T-helper 2 cell treated with Interferon-gamma antibody and Interleukin-4, amounts not matched to agents 100 ng/mL and 5 ng/mL, for 36 hours (primary cell): ENCODE results near the gene MYO1A. TPM values are rescaled to one million over a fixed set of nuclear protein-coding genes. Genes with fewer than 3 reads are reported as not detected.
"Not testable (repeated sequence)": the region's sequence is repeated elsewhere in the genome, so short reads cannot be mapped to it uniquely, and the experiment has no call there.

Experiments used
- intact Hi-C: fragments of 100-400 bp; cut with micrococcal nuclease; formaldehyde crosslinking; loops from one replicate; pipeline ENCODE4 v1.15.1; 2023
- total RNA-seq: library from RNA; stranded (reverse); gene quantifications from 2 replicates; pipeline ENCODE4 v1.2.3, GENCODE V29; 2022

MYO1A gene
- total RNA-seq, 1 donor from 2014 or later: 1.2 TPM

GRCh38 chr12:56996793-56997545, 53.0 kb downstream of the MYO1A start:
- intact Hi-C loops: no loop called here

GRCh38 chr12:56995930-56996496, 53.9 kb downstream of the MYO1A start:
- intact Hi-C loops: no loop called here

DNA sequence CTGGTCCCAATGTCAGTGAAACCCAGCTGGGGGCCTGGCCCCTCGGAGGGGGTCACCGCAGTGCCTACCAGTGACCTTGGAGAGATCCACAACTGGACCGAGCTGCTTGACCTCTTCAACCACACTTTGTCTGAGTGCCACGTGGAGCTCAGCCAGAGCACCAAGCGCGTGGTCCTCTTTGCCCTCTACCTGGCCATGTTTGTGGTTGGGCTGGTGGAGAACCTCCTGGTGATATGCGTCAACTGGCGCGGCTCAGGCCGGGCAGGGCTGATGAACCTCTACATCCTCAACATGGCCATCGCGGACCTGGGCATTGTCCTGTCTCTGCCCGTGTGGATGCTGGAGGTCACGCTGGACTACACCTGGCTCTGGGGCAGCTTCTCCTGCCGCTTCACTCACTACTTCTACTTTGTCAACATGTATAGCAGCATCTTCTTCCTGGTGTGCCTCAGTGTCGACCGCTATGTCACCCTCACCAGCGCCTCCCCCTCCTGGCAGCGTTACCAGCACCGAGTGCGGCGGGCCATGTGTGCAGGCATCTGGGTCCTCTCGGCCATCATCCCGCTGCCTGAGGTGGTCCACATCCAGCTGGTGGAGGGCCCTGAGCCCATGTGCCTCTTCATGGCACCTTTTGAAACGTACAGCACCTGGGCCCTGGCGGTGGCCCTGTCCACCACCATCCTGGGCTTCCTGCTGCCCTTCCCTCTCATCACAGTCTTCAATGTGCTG, 54.6 kb downstream of the MYO1A start:
- intact Hi-C loops: no loop called here

DNA sequence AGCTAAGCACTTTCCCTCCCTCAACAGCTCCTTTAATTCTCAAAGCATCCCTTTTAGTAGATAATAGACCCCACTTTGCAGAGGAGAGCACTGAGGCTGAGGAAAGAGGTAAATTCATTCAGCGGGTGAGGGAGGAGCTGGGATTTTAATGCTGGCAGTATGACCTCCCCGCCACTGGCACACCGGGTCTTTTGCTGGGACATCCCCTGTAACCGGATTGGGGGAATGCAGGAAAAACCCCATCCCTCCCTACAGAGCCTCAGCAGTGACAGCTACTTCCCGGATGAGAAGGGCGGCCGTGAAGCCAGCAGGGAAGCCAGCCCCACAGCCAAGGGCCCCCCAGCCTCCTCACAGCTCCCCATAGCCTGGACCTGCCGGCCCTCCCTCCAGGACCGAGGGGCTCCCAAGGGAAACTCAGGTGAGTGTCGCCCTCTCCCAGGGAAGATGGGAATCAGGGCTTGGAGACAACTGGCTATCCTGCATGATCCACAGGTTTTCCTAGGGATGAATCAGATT, 55.6 kb downstream of the MYO1A start:
- intact Hi-C loops: no loop called here

DNA sequence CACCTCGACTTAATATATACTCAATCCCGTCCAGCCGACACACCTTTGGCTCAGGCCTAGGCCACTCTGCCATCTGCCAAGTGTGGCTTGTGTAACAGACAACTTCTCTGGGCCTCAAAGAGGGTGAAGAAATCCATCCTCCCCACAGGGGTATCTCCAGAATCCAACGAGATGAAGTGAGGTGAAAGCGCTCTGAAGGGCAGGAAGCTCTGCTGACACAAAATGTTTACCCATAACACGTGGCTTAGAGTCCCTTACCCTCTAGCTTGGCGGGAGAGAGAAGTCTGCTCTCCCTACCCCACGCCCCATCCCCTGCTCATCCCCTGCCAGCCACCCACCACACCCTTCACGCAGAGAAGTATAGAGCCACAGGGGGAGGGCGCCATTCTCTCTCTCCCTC, 56.6 kb downstream of the MYO1A start:
- intact Hi-C loops: no loop called here

- intact Hi-C loops: no loop called here
Measured at GRCh38 chr12:56991319-56992246, 58.3 kb downstream of the MYO1A start.

DNA sequence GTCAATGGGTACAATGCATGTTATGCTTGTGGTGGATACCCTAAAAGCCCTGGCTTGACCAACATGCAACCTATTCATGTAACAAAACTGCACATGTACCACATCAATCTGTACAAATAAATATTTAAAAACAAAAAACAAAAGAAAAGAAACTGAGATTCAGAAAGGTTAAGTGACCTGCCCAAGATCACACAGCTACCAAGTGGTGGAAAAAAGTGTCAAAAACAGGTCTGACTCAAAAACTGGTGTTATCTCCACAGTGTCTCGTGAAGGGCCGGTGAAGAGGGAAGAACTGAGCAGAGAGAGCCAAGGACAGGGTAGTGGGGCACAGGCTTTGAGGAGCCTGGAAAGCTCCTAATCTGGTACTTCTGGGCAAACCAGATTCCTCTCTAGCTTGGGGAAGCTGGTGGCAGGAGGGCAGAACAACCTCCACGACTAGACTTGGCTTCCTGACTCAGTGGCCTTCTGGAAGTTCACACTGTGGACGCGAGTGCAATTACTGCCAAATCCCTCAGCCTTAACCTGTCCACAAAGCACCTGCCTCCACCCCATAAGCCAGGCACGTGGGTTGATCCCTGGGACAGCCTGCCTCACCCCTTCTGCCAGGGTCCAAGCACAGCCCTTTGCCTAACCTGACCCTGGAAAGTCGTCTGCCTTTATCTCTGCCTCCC, 59.1 kb downstream of the MYO1A start:
- intact Hi-C loops: no loop called here

GRCh38 chr12:56989861-56990610, 59.9 kb downstream of the MYO1A start:
- intact Hi-C loops: loop anchor here (5.0 kb wide), 1 partner anchor 153 kb away; no protein-coding TSS in a partner anchor

- intact Hi-C loops: loop anchor here (5.0 kb wide), 1 partner anchor 151 kb away; no protein-coding TSS in a partner anchor
Measured at GRCh38 chr12:56988207-56988739, 61.7 kb downstream of the MYO1A start.

DNA sequence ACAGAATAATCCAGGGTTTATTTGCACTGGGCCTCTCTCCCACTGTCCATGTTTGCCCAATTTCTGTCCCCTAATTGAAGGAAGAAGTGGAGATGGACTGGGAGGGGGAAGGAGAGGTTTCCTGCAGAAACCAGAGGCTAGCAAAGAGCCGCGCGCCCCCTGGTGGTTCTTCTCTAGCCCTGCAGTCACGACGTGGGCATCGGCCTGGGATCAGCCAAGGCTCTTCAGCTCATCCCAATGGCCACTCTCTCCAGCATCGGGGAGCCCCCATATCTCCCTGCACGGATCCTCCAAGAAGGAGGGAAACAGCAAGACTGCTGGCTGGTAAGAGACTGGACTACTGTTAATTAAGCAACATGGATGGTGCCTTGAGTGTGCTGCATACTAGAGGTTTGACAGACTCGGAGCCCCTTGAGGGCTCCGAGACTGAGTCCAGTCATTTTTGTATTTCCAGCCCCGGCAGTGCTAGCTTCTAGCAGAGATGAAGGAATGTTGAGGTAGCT, 62.3 kb downstream of the MYO1A start:
- intact Hi-C loops: loop anchor here (1.0 to 5.0 kb wide), 2 partner anchors 150 to 230 kb away; no protein-coding TSS in a partner anchor

- intact Hi-C loops: loop anchor here (1.0 to 5.0 kb wide), 2 partner anchors 150 to 230 kb away; no protein-coding TSS in a partner anchor
Measured at GRCh38 chr12:56987011-56987410, 62.9 kb downstream of the MYO1A start.

GRCh38 chr12:56985714-56986113, 64.2 kb downstream of the MYO1A start:
- intact Hi-C loops: loop anchor here (5.0 kb wide), 1 partner anchor 148 kb away; no protein-coding TSS in a partner anchor

GRCh38 chr12:56983386-56983785, 66.5 kb downstream of the MYO1A start:
- intact Hi-C loops: no loop called here

DNA sequence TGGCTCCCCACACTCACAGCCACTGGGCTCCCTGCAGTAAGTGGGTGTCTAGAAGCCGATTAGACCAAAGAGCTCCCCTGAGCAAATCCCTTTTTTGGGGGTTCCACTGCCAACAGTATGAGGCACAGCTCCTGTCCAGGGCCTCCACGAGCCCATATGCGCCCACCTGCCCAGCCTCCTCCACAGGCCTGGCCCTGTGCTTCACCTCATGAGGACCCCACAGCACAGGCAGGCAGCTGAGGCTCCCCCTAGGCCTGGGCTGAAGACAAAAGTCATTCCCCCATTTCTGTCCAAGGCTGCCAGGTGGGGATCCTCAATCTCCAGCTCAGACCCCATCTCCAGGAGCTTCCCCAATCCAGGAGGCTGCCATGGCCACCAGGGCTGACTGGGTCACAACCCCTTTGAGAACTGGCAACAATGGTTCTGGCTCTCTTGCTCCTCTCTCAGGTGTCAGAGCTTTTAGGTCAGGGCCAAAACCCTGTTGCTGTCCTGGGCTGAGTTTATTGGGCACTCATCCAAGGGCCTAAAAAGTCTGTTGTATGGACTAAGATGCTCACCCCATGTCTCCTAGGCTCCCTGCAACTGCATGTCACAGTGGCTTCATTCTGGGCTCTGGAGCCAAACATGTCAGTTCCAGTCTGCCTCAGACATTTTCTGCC, 67.2 kb downstream of the MYO1A start:
- intact Hi-C loops: not testable (repeated sequence)

DNA sequence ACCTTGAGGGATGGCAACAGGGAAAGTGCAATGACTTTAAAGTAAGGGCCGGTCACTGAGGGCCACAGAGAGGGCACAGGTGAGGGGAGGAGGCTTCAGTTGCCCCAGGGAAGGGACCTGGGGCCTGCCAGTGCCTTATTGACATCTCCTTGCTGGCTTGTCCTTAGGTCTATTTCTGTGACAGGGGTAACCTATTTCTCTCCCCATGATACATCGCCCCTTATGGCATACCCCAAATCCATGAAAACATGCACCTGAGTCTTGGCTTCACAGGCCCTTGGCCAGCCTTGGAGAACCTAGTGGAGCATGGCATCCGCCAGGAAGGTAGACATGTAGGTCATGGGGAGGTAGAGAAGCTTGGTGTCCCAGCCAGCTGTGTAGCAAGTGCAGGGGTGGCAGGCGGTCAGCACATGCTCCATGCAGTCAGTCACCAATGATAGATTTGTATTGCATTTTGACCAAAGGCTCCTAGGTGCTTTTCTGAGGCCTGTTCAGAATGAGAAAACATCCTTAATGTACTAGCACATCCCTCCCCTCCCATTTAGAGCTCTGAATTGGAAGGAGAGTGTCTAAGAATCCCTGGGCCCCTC, 68.9 kb downstream of the MYO1A start:
- intact Hi-C loops: no loop called here

DNA sequence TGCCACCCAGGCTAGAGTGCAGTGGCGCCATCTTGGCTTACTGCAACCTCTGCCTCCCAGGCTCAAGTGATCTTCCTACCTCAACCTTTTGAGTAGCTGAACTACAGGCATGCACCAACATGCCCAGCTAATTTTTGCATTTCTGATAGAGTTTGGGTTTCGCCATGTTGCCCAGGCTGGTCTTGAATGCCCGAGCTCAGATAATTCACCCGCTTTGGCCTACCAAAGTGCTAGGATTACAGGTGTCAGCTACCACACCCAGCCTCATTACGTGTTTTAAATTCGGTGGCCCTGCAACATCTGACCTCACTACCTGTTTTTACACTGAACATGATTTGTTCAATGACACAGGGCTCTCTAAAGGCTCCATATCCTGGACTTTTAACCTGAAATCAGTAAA, 69.7 kb downstream of the MYO1A start:
- intact Hi-C loops: no loop called here

DNA sequence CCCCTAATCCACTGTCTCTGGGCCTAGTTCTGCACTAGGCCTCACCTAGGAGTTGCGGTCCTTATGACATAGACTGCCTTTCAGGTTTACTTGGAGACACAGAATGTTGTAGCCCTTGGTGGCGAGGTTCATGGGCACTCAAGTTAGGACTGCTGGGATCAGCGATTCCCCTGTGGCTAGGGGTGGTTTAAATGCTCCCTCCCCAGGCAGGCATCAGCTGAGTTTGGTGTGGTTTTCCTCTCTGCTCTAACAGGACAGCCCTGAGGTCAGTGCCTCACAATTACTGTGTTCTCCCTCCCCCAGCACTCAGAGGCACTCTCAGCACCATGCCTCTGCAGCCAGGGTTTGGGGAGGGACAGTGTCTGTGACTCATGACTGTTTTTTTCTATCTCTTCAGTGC, 70.3 kb downstream of the MYO1A start:
- intact Hi-C loops: no loop called here
